RWPE2 (cell line): ENCODE results near the gene SPNS3.

ENCODE experiments used
- ATAC-seq: fragments of 200-7000 bp; cut with Tn5 transposase; 3 replicates; pipeline ENCODE4 v1.9.1; 2021; ENCODE audit warnings: low read depth
- DNase-seq: peaks from one replicate; pipeline ENCODE4 v3.0.0-alpha.2; 2020; ENCODE audit warnings: low spot score
- H3K27ac ChIP-seq: fragments of 450-650 bp; 2 replicates; pipeline ENCODE4 v1.5.1; 2017; ENCODE audit warnings: mild to moderate bottlenecking; ENCODE audit not compliant: poor library complexity, severe bottlenecking
- H3K27me3 ChIP-seq: fragments of 250-450 bp; sonication (Bioruptor Pico); 2 replicates; pipeline ENCODE4 v1.5.1; 2021; ENCODE audit warnings: mild to moderate bottlenecking, moderate library complexity; ENCODE audit not compliant: insufficient read depth, poor library complexity, severe bottlenecking
- H3K36me3 ChIP-seq: fragments of 250-450 bp; sonication (Bioruptor Pico); 2 replicates; pipeline ENCODE4 v1.5.1; 2020; ENCODE audit warnings: low read depth, mild to moderate bottlenecking, moderate library complexity
- H3K4me1 ChIP-seq: fragments of 250-450 bp; sonication (Bioruptor Pico); 2 replicates; pipeline ENCODE4 v1.5.1; 2021; ENCODE audit warnings: mild to moderate bottlenecking, moderate library complexity; ENCODE audit not compliant: insufficient read depth, poor library complexity, severe bottlenecking
- H3K4me3 ChIP-seq: fragments of 250-450 bp; sonication (Bioruptor Pico); 2 replicates; pipeline ENCODE4 v1.5.1; 2021; ENCODE audit warnings: mild to moderate bottlenecking, moderate library complexity; ENCODE audit not compliant: severe bottlenecking
- H3K9me3 ChIP-seq: fragments of 250-450 bp; sonication (Bioruptor Pico); 2 replicates; pipeline ENCODE4 v1.5.1; 2021; ENCODE audit warnings: mild to moderate bottlenecking, moderate library complexity; ENCODE audit not compliant: severe bottlenecking
- CTCF ChIP-seq: fragments of 450-650 bp; IDR thresholded peaks from one replicate; pipeline ENCODE4 v1.5.1; 2017; ENCODE audit warnings: mild to moderate bottlenecking, moderate library complexity; ENCODE audit not compliant: poor library complexity, severe bottlenecking

SPNS3 gene

GRCh38 chr17:4485676-4486646 lies 52.2 kb downstream of the SPNS3 start:
- DNase-seq = no peak
- Histone ChIP-seq H3K36me3 (no peaks in the 10 kb centered on the region), H3K4me3 (no peak overlapping the region), H3K9me3 (no peaks in the 10 kb centered on the region), H3K27ac (no peak overlapping the region), H3K4me1 (peaks cover 16% of the 10 kb centered on the region), H3K27me3 (no peaks in the 10 kb centered on the region)
- no peak for ATAC-seq
- TF ChIP-seq CTCF = no peak

DNA sequence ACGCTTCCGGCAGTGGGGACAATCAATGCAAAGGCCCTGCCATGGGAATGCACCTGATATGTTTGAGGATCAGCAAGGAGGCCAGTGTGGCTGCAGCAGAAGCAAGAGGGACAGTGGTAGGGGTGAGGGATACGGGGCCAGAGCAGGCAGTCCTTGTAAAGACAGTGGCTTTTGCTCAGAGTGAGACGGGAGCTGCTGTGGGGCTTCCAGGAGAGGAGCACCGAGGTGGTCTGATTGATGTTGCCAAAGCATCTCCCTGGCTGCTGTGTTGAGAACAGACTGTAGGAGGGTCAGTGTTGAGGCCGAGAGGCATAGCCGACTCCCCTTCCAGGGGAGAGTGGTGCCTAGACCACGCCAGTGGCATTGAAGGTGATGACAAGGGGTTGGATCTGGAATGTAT lies 53.6 kb downstream of the SPNS3 start:
- peaks cover 16% of the 10 kb centered on the region for H3K4me1 ChIP-seq
- DNase-seq (no peak), ATAC-seq (no peak)

DNA sequence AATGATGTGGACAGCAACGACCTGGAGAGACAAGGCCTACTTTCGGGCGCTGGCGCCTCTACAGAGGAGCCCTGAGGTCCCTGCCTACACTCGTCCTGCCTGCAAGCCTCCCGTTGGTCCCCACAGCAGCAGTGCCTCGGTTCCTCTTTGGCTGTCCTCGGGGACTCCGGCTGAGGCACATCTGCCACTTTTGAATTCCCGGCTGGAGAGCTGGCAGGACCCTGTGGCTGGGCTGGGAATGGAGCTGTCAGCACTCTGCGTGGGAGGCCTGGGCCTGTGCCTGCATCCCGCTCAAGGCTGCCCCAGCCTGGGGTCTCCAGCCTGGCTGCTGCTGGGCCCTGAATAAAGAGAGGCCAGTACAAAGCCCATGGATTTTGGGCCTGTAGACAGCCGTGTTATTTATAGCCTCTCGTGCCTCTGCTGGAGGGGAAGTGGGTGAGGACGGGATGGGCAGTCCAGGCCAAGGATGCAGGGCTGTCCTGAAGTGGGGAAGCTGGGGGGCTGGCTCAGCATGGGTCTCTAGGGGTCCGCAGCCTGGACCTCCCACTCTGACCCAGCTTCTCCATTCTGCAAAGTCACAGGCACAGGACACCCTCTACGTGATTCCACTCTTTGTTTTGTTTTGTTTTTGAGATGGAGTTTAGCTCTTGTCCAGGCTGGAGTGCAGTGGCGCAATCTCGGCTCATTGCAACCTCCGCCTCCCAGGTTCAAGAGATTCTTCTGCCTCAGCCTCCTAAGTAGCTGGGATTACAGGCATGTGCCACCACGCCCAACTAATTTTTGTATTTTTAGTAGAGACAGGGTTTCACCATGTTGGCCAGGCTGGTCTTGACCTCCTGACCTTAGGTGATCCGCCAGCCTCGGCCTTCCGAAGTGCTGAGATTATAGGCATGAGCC lies 54.3 kb downstream of the SPNS3 start:
- peaks cover 9% of the 10 kb centered on the region for H3K4me1 ChIP-seq
- no peaks in the 10 kb centered on the region for H3K27me3 ChIP-seq
- no peaks in the 10 kb centered on the region for H3K9me3 ChIP-seq
- ATAC-seq (no peak), DNase-seq (no peak)
- H3K27ac ChIP-seq = no peak overlapping the region
- H3K36me3 ChIP-seq = no peaks in the 10 kb centered on the region
- H3K4me3 ChIP-seq = no peak overlapping the region
- TF ChIP-seq CTCF = no peak

More for the DNA sequence above, 53.6 kb downstream of the SPNS3 start:
- Histone ChIP-seq H3K4me3 (no peak overlapping the region), H3K27me3 (no peaks in the 10 kb centered on the region), H3K36me3 (no peaks in the 10 kb centered on the region), H3K9me3 (no peaks in the 10 kb centered on the region), H3K27ac (no peak overlapping the region)
- no peak for TF ChIP-seq CTCF

GRCh38 chr17:4488989-4489595 lies 55.4 kb downstream of the SPNS3 start:
- H3K9me3 ChIP-seq = no peaks in the 10 kb centered on the region
- peak; percentile 43; the same call in 1 of the 3 replicates for ATAC-seq
- no peaks in the 10 kb centered on the region for H3K27me3 ChIP-seq
- no peaks in the 10 kb centered on the region for H3K36me3 ChIP-seq
- no peak for TF ChIP-seq CTCF
- H3K27ac ChIP-seq = no peak overlapping the region
- H3K4me1 ChIP-seq = no peaks in the 10 kb centered on the region
- no peak overlapping the region for H3K4me3 ChIP-seq
- DNase-seq = no peak
